ENCODE data around the gene RGMA. TPM values are rescaled to one million over a fixed set of nuclear protein-coding genes. Genes with fewer than 3 reads are reported as not detected.

RGMA gene
- total RNA-seq, 4 donors from 2014 or later, result 5.6 to 12.8 (median 8.5) TPM

DNA sequence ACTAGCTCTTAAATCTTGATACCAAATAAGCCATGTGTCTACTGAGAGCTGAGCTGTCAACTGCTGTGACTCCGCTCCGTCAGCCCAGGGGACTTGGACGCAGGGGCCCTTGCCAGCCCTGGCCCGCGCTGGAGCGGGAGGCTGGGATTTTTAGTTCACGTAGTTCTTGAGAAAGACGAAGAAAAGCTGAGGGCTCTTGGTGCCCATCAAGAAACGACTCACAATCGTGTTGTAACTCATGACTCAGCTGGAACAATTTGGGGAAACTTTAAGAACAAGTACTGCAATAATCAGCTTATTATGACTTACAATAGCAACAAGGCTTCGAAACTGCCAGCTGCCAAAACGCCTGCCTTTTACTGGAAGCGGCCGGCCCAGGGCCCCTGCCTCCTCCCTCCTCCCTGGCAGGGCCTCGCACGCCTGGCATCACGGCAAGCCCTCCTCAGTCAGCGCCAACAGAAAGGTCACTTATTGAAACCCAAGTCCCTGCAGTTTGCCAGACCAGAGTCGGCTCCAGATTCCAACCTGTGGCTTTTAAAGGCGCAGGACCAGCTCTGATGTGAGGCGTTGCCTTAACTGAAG is 60.3 kb downstream of the RGMA start:
- ATAC-seq (ENCODE audit: low FRiP score) (peak; percentile 74), DNase-seq (ENCODE audit: low spot score) (peak; percentile 49)
- TF ChIP-seq, protein P1, sequence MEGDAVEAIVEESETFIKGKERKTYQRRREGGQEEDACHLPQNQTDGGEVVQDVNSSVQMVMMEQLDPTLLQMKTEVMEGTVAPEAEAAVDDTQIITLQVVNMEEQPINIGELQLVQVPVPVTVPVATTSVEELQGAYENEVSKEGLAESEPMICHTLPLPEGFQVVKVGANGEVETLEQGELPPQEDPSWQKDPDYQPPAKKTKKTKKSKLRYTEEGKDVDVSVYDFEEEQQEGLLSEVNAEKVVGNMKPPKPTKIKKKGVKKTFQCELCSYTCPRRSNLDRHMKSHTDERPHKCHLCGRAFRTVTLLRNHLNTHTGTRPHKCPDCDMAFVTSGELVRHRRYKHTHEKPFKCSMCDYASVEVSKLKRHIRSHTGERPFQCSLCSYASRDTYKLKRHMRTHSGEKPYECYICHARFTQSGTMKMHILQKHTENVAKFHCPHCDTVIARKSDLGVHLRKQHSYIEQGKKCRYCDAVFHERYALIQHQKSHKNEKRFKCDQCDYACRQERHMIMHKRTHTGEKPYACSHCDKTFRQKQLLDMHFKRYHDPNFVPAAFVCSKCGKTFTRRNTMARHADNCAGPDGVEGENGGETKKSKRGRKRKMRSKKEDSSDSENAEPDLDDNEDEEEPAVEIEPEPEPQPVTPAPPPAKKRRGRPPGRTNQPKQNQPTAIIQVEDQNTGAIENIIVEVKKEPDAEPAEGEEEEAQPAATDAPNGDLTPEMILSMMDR (IDR thresholded peaks at IDR 0.05), result no peak

DNA sequence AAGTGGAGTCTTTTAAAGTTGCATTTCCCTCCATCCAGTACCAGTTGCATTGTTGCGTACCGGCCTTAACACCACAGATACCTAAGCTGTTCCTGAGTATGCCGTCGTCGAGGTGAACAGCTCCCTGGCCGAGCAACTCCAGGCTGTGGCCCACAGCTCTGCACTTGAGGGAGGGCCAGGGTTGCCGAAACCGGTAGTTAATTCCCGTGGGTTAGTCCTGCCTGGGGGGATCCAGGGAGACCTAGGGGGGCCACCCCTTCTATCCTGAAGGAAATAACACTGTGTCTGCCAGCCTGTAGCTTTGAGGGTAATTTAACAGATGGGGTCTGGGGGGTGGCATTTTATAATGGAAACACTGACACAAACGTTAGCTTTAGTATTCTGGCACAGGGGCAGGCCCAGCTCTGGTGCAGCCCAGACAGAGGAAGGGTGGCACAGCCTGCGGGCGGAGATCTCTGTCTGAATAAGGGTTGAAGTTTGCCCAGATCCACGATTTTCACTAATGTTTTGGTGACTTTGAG is 60.8 kb downstream of the RGMA start:
- TF ChIP-seq, protein P1 (IDR thresholded peaks at IDR 0.05), result no peak
- no peak for DNase-seq (ENCODE audit: low spot score)
- peak; percentile 10 for ATAC-seq (ENCODE audit: low FRiP score)

DNA sequence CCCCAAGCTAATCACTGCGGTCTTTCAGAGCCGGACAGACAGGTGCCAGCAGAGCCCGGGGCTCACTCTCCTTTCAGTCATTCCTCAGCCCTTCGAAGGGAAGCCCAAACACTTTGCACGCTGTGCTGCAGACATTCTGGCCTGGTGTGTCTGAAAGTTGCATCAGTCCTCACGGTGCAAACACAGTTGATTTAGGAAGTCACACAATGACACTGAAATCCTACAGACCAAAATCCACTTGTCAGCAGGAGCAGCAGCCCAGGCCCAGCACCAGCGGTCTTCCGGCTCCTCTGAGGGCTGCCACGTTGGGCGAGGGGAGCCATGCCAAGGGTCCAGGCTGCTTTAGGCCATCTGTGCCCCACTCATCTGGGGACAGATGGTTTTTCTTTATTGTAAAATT is 61.6 kb downstream of the RGMA start:
- DNase-seq (ENCODE audit: low spot score) (no peak), ATAC-seq (ENCODE audit: low FRiP score) (no peak)
- TF ChIP-seq, protein P1 (IDR thresholded peaks at IDR 0.05), result no peak

DNA sequence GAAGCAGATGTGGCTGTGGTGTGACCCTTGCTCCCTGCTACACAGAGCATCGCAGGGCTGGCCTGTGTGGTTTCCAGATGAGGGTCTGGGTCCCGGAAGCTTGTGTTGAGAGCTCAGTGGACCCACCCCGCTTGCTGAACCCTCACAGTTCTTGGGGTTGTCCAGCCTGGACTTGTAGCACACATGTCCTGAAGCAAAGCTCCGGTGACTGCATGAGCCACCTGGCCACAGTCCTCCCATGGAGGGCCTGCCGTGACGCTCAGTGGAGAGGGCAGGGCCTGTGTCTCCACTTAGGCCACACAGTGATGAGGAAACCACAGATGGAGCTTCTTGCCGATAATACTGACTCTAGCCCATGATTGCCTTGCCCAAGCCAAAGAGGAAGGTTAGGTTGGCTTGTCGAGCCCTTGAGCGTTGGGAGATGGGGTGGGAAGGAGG is 62.6 kb downstream of the RGMA start:
- TF ChIP-seq, protein P1 (IDR thresholded peaks at IDR 0.05), result no peak
- ATAC-seq (ENCODE audit: low FRiP score) (no peak), DNase-seq (ENCODE audit: low spot score) (no peak)

DNA sequence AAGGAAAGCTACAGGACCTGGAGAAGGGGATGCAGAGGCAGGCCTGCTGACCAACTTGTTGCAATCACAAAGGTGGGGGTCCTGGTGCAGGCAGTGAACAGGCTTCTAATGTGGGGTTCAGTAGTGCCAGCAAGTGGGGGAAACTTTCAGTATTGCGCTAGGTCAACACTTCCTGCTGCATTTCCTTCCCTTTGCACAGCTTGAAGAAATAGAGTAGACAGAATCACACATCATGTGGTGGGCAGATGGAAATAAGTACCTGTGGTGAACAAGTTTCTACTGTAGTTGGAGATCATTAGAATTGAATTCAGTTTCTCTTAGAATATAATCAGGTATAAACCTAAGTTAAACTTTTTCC is 63.4 kb downstream of the RGMA start:
- DNase-seq (ENCODE audit: low spot score) (no peak), ATAC-seq (ENCODE audit: low FRiP score) (no peak)
- TF ChIP-seq, protein P1 (IDR thresholded peaks at IDR 0.05), result no peak

DNA sequence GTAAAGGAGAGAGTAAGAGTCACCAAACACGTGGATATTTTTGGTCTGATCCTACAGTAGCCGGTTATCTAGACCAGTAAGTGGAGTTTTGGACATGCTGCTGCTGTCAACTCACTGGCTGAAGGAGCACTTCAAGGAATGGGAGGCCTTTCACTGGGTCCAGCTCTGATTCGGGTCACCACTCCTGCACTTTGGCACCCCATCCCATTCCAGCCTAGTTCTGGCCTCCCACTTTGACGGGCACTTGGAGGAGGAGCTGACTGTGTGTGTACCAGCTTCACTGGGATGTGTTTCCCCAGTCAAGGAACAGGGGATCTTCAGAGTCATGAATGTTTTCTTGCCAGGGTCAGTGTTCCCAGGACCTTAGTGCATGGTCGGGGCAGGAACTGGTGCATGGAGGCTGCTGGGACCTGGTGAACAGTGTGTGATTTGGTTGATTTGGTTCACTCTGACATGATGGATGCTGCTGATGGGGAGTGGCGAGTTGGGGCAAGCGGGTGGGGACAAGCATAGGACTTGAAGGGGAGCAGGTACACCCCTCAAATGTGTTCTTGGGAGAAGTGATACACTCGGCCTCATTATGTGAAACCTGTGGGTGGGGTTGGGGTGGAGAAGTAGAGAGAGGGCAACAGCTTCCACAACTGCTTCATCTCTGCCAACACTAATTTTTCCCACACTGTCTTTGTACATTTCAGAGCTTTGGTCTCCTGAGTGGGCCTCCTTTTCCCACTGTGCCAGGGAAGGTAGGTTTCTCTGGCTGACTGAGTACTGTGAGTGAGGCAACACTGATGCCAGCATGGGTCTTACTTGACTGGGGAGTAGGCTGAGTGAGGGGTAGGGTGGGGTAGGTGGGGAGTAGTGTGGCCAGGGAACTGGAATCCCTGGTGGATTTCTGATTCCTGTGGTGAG is 64.0 kb downstream of the RGMA start:
- DNase-seq (ENCODE audit: low spot score) (no peak), ATAC-seq (ENCODE audit: low FRiP score) (no peak)
- TF ChIP-seq, protein P1 (IDR thresholded peaks at IDR 0.05), result no peak
